LNCAP (cell line): ENCODE measurements around the gene DCXR.

Experiments
- CTCF ChIP-seq: fragments of 450-650 bp; IDR thresholded peaks from 2 replicates; pipeline ENCODE4 v1.5.1; 2017; ENCODE audit warnings: mild to moderate bottlenecking

The DCXR gene

DNA sequence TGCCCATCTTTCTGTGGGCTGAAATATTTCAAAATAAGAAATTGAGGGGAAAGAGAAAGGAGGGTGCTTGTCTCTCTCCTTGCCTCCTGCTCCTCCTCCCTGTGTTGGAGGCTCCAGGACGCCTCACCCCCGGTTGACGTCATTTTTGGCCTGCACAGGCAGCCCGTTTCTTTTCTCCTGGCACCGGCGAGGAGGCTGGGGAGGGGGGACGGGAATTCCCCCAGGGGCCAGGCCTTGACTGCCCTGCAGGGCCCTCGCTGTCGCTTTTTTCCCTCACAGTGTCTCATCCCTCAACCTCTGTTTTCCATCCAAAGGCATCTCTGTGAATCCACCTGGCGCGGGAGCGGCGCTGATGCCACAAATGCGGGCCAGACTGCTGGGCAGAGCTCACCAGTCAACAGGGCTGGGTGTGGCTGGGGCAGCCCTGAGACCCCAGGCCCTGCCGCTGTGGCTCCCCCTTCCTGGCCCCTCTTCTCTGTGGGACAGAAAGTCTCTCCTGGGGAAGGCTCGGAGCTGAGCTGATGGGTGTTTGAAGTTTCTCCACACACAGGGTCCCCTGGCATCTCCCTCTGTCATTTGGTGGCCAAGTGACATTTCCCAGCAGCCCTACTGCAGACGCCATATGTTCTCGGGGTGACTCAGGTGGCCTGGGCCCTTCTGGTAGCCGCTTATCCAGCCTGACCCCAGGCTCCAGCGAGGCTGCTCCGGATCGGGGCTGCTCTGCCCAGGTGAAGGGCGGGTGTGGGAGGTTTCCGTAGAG, 30.8 kb downstream of the DCXR start:
- no peak for TF ChIP-seq CTCF

GRCh38 chr17:82005701-82006348, 31.7 kb downstream of the DCXR start:
- no peak for TF ChIP-seq CTCF

GRCh38 chr17:82004517-82005455, 32.7 kb downstream of the DCXR start:
- TF ChIP-seq CTCF, result no peak

GRCh38 chr17:82003411-82004381, 33.8 kb downstream of the DCXR start:
- no peak for TF ChIP-seq CTCF

GRCh38 chr17:82001571-82002056, 35.9 kb downstream of the DCXR start:
- TF ChIP-seq CTCF, result no peak

- no peak for TF ChIP-seq CTCF
These were observed 36.5 kb downstream of the DCXR start for GRCh38 chr17:82000803-82001570.
